ENCODE results near the gene CORO2B.

The CORO2B gene, protein sequence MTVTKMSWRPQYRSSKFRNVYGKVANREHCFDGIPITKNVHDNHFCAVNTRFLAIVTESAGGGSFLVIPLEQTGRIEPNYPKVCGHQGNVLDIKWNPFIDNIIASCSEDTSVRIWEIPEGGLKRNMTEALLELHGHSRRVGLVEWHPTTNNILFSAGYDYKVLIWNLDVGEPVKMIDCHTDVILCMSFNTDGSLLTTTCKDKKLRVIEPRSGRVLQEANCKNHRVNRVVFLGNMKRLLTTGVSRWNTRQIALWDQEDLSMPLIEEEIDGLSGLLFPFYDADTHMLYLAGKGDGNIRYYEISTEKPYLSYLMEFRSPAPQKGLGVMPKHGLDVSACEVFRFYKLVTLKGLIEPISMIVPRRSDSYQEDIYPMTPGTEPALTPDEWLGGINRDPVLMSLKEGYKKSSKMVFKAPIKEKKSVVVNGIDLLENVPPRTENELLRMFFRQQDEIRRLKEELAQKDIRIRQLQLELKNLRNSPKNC

DNA sequence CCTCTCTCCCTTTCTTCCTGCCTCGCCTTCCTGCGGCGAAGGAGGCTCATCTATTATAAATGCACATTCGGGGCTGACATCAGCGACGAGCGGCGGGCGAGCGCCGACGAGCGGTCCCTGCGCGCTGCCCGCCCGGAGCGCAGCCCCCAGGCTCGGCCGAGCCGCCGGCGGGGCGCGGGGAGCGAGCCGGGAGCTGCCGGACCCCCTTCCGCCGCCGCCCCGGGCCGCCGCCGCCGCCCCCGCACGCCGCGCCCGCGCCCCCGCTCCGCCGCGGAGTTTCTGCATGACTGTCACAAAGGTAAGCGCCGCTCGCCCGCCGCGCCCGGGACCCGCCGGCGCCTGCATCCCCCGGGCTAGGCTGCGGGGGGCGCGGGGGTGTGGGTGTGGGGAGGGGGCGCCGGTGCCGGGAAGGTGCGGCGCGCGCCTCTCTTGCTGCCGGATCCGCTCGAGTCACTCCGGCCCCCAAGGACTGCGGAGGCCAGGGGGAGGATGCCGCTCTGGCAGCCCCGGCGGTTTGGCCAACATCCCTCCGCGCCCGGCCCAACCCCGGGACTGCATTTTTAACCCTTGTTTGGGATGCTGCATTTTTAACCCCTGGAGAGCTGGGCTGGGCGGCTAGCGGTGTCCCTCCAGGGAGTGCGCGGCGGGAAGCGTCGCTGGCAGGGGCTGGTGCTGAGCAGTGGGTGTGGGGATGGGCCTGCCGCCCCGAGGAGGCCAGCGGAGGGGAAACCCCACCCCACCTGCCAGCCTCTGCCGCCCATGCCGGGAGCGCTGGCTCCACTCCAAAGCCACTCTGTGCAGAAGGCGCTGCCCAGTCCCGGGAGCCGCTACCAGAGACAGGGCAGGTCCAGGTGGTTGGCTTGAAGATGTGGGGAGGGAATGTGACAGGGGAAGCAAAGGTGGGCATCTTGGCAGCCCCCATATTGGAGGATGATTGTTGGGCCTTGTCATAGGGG, at the start of gene CORO2B:
Gene CORO2B (plus strand): TSS at position 14 of the 956 bp plus-strand sequence. CDS start 270 bp downstream, at position 284.
- DNase-seq (ENCODE audit: low read depth), result no peak

GRCh38 chr15:68531387-68532179, 47.2 kb upstream of the CORO2B start:
- DNase-seq (ENCODE audit: low read depth), result no peak

DNA sequence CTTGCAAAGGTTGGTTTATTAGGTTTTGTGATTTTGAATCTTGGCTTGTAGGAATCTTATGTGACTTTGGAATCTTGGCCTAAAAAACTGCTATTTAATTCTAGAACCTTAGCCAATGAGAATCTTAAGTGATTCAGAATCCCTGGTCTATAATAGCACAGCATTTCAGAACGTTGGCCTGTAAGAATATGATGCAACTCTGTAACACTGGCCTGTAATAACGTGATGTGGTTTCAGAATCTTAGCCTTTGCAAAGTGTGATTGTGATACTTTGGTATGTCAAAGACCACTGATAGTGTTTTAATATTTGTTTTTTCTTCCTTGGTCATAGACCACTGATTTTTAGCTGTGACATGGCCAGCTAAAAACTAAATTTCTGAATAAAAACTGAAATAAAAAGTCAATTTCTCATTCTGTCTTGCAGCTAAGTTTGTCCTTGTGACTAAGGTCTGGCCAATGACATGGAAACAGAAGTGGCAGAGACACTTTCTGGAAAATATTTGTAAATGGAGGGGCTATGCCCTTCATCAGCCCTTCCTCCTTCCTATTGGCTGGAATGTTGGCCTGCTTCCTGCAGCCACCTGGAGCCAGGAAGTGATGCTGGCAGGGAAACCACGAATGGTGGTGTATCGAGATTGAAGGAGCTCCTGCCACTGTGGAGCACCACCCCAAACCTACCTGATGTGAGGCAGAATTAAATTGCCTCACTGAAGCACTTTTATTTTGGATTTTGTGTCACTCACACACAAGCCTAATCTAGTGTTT, 42.3 kb upstream of the CORO2B start:
- DNase-seq (ENCODE audit: low read depth), result no peak

DNA sequence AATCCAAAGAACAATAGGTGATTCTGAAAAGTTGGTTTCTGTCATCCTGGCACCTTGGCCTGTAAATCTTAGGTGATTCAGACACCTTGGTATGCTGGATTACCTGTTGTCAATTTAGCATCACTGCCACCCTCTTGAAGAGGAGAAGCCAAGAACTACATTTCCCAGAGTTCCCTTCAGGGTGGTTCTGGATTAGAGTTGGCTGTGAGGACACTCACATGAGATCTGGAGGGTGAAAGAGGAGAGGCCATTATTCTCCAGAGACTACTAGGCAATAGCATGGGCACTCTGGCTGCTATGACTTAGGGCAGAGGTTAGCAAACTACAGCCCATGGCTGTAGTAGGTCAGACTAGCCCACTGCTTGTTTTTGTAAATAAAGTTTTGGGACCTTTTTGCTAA, 41.7 kb upstream of the CORO2B start:
- no peak for DNase-seq (ENCODE audit: low read depth)

- no peak for DNase-seq (ENCODE audit: low read depth)
These were observed 41.3 kb upstream of the CORO2B start for GRCh38 chr15:68537506-68537905.

- no peak for DNase-seq (ENCODE audit: low read depth)
These were observed 40.5 kb upstream of the CORO2B start for GRCh38 chr15:68538311-68538710.

DNA sequence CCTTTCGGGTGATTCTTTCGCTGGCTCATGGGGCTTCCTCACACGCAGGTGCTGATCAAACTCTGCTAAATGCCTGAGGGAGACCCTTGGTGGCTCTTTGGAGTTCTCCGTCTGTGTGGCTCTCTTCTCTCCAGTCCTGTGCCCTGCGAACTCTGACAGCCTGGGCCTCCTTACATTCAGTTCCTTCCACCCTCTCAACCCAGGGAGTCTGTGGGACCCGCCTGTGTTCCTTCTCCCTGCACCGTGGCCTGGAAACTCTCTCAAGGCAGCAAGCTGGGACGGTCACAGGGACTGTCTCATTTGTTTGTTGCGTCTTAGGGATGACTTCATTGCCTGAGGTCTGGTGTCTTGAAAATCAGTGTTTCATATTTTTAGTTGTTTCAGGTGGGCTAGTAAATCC, 37.0 kb upstream of the CORO2B start:
- no peak for DNase-seq (ENCODE audit: low read depth)

DNA sequence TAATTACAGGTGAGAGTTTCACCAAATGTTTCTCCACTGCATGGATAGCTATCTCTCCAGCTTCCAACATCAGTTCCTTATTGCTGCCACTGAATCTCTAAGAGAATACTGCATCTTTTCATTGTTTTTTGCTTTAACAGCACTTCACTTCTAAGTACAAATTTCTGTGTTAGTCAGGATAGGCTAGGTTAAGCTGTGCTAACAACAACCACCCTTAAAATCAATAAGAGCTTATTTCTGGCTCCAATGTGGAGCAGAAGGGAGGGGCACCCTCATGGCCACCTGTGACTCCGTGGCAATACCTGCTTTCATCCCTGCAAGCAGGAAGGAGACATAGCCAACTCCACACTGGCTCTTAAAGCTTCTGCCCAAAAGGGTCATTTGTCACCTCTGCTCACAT, 36.4 kb upstream of the CORO2B start:
- DNase-seq (ENCODE audit: low read depth), result no peak

DNA sequence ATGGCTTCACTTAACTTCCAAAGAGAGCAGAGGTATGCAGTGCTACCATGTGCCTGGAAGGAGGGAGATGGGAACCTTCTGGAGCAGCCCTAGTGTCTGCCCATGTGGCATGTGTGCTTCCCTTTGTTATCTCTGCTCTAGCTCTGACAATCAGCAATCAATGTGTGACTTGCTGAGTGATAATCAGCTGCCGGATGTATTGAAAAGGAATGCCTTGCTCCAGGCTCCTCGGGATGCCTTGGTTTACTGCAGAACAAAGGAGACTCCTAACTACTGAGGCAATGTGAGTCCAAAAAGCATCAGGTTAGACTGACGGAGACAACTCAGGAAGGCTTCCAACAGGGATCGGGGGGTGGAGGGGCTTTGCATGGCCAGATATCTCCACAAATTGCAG, 36.0 kb upstream of the CORO2B start:
- DNase-seq (ENCODE audit: low read depth), result no peak

DNA sequence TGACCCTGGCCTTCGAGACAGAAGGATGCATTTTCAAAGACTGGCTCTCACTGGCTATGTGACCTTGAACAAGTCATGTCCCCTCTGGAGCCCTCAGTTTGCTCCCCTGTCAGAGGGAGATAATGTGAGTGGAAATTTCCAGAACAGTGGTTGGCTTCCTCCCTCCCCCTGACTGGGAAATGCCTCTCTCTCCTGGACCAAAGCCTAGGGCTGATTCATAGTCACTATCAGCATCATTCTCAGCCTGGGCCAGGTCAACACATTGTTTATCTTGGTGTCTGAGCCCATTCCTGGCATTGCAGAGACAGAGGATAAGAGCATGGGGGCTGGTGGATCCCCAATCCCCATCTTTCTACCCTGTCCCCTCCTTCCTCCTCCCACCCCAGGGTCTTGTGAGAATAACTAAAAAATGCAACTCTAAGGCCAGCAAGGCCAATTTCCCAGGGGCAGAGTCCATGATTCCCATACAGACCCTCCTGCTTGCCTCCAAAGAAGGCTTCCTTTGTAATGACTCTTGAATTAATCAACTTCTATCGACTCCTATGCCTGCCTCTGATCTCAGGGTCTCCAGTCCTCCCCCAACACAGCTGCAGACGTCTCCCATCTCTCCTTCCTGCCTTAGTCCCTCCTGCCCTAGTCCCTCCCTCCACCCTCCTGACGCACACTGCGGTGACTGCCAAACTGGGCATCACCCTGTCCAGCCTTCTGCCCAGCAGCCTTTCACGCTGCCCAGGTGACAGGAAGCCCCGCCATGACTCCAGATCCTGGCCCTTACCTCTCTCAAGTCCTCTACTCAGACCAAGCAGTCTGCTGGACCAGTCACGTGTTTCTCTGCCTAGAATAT, 35.4 kb upstream of the CORO2B start:
- no peak for DNase-seq (ENCODE audit: low read depth)

DNA sequence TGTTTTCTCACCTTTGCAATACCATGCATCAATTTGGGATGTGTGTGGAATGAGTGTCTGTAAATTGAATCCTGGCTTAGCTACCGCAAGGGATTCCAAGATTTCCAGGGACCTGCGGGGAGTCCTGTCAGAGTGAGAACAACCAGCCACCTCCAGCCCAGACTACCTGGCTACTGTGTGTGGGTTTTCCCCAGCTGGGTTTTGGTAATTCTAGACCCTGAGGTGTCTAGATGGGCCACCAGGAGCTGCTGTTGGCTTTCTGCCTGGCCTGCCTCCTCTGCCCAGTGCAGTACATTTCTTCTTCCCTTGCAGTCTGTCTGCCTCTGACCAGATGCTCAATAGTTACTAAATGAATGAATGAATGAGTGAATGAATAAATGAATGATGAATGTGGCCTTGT, 32.5 kb upstream of the CORO2B start:
- no peak for DNase-seq (ENCODE audit: low read depth)

GRCh38 chr15:68548364-68548763, 30.4 kb upstream of the CORO2B start:
- no peak for DNase-seq (ENCODE audit: low read depth)

DNA sequence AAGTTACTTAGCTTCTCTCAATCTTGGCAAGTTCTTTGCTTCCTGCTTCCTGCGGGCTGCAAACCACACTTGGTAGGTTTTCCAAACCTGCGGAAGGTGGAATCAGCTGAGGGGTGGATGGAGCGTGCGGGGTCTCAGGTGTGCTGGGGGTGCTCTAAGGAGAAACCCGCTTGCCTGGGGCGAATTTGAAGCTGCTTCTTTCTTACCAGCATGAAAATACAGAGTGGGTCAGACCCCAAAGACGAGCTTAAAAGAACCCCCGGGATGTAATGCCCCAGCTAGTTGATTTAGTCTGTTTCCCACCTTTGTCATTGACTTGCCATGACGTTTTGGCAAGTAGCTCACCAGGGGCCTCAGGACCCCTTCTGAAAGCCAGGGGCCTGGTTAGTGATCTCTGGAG, 28.8 kb upstream of the CORO2B start:
- no peak for DNase-seq (ENCODE audit: low read depth)

- DNase-seq (ENCODE audit: low read depth), result peak; percentile 67
These were observed 28.1 kb upstream of the CORO2B start for GRCh38 chr15:68550498-68551295.

DNA sequence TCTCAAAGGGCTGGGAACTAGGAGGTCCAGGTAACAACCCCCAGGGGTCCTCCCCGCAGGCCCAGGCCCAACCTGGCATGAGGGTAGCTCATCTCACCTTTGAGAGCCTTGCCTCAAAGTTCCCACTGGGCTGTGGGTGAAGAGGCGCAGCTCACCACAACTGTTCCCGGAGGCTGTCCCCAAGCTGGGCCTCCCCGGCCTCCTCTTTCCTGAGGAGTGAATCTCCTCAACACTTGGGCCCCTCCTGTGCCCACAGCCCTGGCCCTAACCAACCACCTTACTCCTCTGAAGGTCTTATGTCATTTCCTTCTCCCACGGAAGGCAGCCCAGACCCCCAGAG, 27.5 kb upstream of the CORO2B start:
- DNase-seq (ENCODE audit: low read depth), result no peak

DNA sequence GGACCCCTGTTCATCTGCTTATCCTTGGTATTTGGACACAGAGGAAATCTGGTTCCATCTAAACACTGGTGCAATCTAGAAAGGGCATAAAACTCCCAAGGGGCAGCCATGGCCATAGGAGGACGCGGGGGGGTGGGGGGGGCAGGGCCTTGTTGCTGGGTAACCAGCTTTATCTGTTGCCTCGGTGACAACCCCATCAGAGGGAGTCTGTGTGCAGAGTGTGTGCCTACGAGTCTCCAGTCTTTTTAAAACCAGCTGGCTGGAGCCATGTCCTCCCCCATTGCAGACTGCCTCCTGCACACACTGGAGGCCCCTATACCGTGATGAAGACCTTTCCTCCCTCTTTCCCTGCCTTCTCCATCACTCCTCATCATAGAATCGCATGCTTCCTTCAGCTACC, 26.4 kb upstream of the CORO2B start:
- no peak for DNase-seq (ENCODE audit: low read depth)

DNA sequence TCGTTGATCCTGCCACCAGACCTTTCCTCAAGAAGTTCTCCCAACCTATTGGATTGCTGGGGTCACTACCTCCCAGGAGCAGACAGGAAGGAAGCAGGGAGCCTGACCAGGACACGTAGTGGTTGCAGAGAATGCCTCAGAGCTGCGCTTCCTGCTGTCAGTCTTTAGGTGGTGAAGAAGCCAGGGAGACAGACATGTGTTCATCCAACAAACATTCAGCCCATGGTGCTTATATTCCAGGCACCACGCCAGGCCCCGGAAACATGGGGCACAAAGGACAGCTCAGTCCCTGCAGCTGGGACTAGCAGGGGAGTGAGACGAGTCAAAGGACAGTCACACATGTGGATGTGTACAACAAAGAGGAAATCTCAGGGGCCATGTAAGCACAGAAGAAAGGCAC, 26.0 kb upstream of the CORO2B start:
- DNase-seq (ENCODE audit: low read depth), result no peak

GRCh38 chr15:68553314-68553993, 25.3 kb upstream of the CORO2B start:
- DNase-seq (ENCODE audit: low read depth), result no peak
